H1 (cell line): ENCODE results near the gene TMEM144. TPM values are rescaled to one million over a fixed set of nuclear protein-coding genes. Genes with fewer than 3 reads are reported as not detected.

Experiments
- CTCF ChIA-PET: fragments of 300-600 bp; sonication (Branson Sonifier 250); formaldehyde crosslinking; loops from one replicate; lab custom pipeline; 2021; ENCODE audit not compliant: partially characterized antibody; lab: Charles Lee
- POLR2A ChIA-PET: fragments of 300-600 bp; sonication (Branson Sonifier 250); formaldehyde crosslinking; loops from one replicate; lab custom pipeline; 2021; ENCODE audit warnings: inconsistent platforms; ENCODE audit not compliant: partially characterized antibody; lab: Charles Lee
- DNase-seq, 2 experiments: peaks; one replicate each; pipeline versions ENCODE4 v3.0.0 to v3.0.0-alpha.2; 2010 to 2022; ENCODE audit warnings: low spot score in 2 of 2, low read depth in 1 of 2, mixed read lengths in 1 of 2
- FAIRE-seq: peaks from 2 replicates; lab custom pipeline; 2011; peaks lifted over from hg19 to GRCh38; lab: Jason Lieb, UNC
- H2AFZ ChIP-seq: 2 replicates; pipeline ENCODE4 v1.8.1; 2012; ENCODE audit warnings: low read length, inconsistent platforms
- H2AK5ac ChIP-seq: 2 replicates; pipeline ENCODE4 v1.6.1; 2013; ENCODE audit warnings: low read depth, low read length
- H2BK120ac ChIP-seq: replicated peaks from 2 replicates; pipeline ENCODE3; 2013; ENCODE audit warnings: low read depth, low read length, inconsistent platforms
- H2BK12ac ChIP-seq: 2 replicates; pipeline ENCODE4 v1.6.1; 2013; ENCODE audit warnings: low read depth, low read length
- H2BK15ac ChIP-seq: 2 replicates; pipeline ENCODE4 v1.6.1; 2013; ENCODE audit warnings: low read length
- H2BK20ac ChIP-seq: 2 replicates; pipeline ENCODE4 v1.6.1; 2013; ENCODE audit warnings: low read length
- H2BK5ac ChIP-seq: 2 replicates; pipeline ENCODE4 v1.6.1; 2013; ENCODE audit warnings: low read depth, low read length
- H3K14ac ChIP-seq: 2 replicates; pipeline ENCODE4 v1.6.1; 2013; ENCODE audit warnings: inconsistent platforms; ENCODE audit not compliant: insufficient read length
- H3K18ac ChIP-seq: 2 replicates; pipeline ENCODE4 v1.6.1; 2013; ENCODE audit warnings: low read length; ENCODE audit errors: extremely low read depth
- H3K23ac ChIP-seq: 2 replicates; pipeline ENCODE4 v1.6.1; 2013; ENCODE audit warnings: inconsistent platforms; ENCODE audit not compliant: insufficient read length
- H3K23me2 ChIP-seq: 2 replicates; pipeline ENCODE4 v1.6.1; 2013; ENCODE audit warnings: low read depth, low read length
- H3K27ac ChIP-seq: 2 replicates; pipeline ENCODE4 v1.6.1; 2011; ENCODE audit warnings: low read depth, low read length, inconsistent platforms
- H3K27me3 ChIP-seq, 4 experiments: replicated peaks in 1 of 4; 1 replicate in 1 of 4; 2 replicates in 3 of 4; pipeline versions ENCODE4 v1.6.1 to v1.8.1; 2011 to 2013; ENCODE audit warnings: low read length in 3 of 4, mild to moderate bottlenecking in 3 of 4, inconsistent platforms in 2 of 4, mixed read lengths in 2 of 4, moderate library complexity in 1 of 4; ENCODE audit not compliant: control insufficient read depth in 3 of 4, insufficient read depth in 3 of 4; ENCODE audit errors: extremely low read depth in 1 of 4
- H3K36me3 ChIP-seq, 4 experiments: 2 replicates each; pipeline versions ENCODE4 v1.6.1 to v1.8.1; 2011 to 2013; ENCODE audit warnings: mild to moderate bottlenecking in 4 of 4, low read length in 3 of 4, moderate library complexity in 2 of 4, control low read depth in 1 of 4, inconsistent platforms in 1 of 4; ENCODE audit not compliant: insufficient read depth in 4 of 4, control insufficient read depth in 2 of 4
- H3K4ac ChIP-seq: replicated peaks from 2 replicates; pipeline ENCODE3; 2013; ENCODE audit warnings: low read length, low read depth, mixed read lengths, inconsistent platforms; ENCODE audit not compliant: insufficient read length
- H3K4me1 ChIP-seq, 4 experiments: replicated peaks in 1 of 4; 1 replicate in 1 of 4; 2 replicates in 3 of 4; pipeline versions ENCODE4 v1.6.1 to v1.8.1; 2011 to 2013; ENCODE audit warnings: low read length in 3 of 4, inconsistent platforms in 2 of 4, mixed read lengths in 1 of 4; ENCODE audit not compliant: insufficient read depth in 4 of 4, control insufficient read depth in 3 of 4
- H3K4me2 ChIP-seq, 2 experiments: 2 replicates each; pipeline versions ENCODE4 v1.6.1 to v1.8.1; 2011 to 2013; ENCODE audit warnings: low read depth in 2 of 2, low read length in 2 of 2, control low read depth in 1 of 2, inconsistent platforms in 1 of 2, mild to moderate bottlenecking in 1 of 2; ENCODE audit not compliant: insufficient read depth in 1 of 2
- H3K4me3 ChIP-seq, 4 experiments: fragments of 200-600, 300-600 bp in 1 of 4; sonication (generic), shearing (Covaris generic), sonication (Bioruptor Twin) in 1 of 4; 2 replicates each; pipeline versions ENCODE4 v1.5.1 to v1.8.1; 2011 to 2016; ENCODE audit warnings: low read length in 4 of 4, low read depth in 3 of 4, control low read depth in 2 of 4, inconsistent platforms in 2 of 4, mild to moderate bottlenecking in 2 of 4, mixed read lengths in 1 of 4, moderate library complexity in 1 of 4; ENCODE audit not compliant: insufficient read depth in 2 of 4; ENCODE audit errors: extremely low read depth in 1 of 4
- H3K56ac ChIP-seq: replicated peaks from 2 replicates; pipeline ENCODE3; 2013; ENCODE audit warnings: low read depth, mild to moderate bottlenecking, mixed read lengths, low read length, inconsistent platforms; ENCODE audit not compliant: insufficient read length
- H3K79me1 ChIP-seq: 2 replicates; pipeline ENCODE4 v1.6.1; 2013; ENCODE audit warnings: low read depth, low read length, control low read depth
- H3K79me2 ChIP-seq, 2 experiments: 2 replicates each; pipeline versions ENCODE4 v1.6.1 to v1.8.1; 2012 to 2013; ENCODE audit warnings: low read length in 2 of 2, mild to moderate bottlenecking in 2 of 2, inconsistent platforms in 1 of 2; ENCODE audit not compliant: insufficient read depth in 2 of 2, control insufficient read depth in 1 of 2
- H3K9ac ChIP-seq, 4 experiments: replicated peaks in 1 of 4; 1 replicate in 1 of 4; 2 replicates in 3 of 4; pipeline versions ENCODE4 v1.6.1 to v1.8.1; 2011 to 2013; ENCODE audit warnings: low read depth in 3 of 4, low read length in 3 of 4, control low read depth in 2 of 4, mild to moderate bottlenecking in 2 of 4, moderate library complexity in 2 of 4, inconsistent platforms in 1 of 4; ENCODE audit errors: extremely low read depth in 1 of 4
- H3K9me3 ChIP-seq, 2 experiments: 2 replicates each; pipeline versions ENCODE4 v1.6.1 to v1.8.1; 2012 to 2013; ENCODE audit warnings: mild to moderate bottlenecking in 2 of 2, moderate library complexity in 2 of 2, control low read depth in 1 of 2, inconsistent platforms in 1 of 2, low read depth in 1 of 2, low read length in 1 of 2, mixed read lengths in 1 of 2; ENCODE audit not compliant: insufficient read depth in 2 of 2
- H4K20me1 ChIP-seq, 2 experiments: replicated peaks in 1 of 2; 2 replicates each; pipeline versions ENCODE3 to v1.8.1; 2011 to 2013; ENCODE audit warnings: inconsistent platforms in 2 of 2, low read length in 2 of 2, mild to moderate bottlenecking in 1 of 2; ENCODE audit not compliant: insufficient read depth in 2 of 2, control insufficient read depth in 1 of 2
- H4K5ac ChIP-seq: 2 replicates; pipeline ENCODE4 v1.6.1; 2013; ENCODE audit warnings: low read length, low read depth, mixed read lengths, inconsistent platforms; ENCODE audit not compliant: insufficient read length
- H4K8ac ChIP-seq: 2 replicates; pipeline ENCODE4 v1.8.0; 2013; ENCODE audit warnings: mild to moderate bottlenecking, moderate library complexity, low read length, inconsistent platforms; ENCODE audit not compliant: insufficient read depth; ENCODE audit errors: extremely low read depth
- H4K91ac ChIP-seq: replicated peaks from 2 replicates; pipeline ENCODE3; 2013; ENCODE audit warnings: low read length, mixed read lengths, inconsistent platforms; ENCODE audit not compliant: insufficient read length
- BACH1 ChIP-seq: IDR thresholded peaks from 2 replicates; pipeline ENCODE4 v1.6.1; 2012; ENCODE audit warnings: low read length, improper control_type of control experiment
- CHD2 ChIP-seq: IDR thresholded peaks from 2 replicates; pipeline ENCODE4 v1.6.1; 2012; ENCODE audit warnings: low read length, improper control_type of control experiment
- CREB1 ChIP-seq: IDR thresholded peaks from 2 replicates; pipeline ENCODE4 v1.6.1; 2012; ENCODE audit warnings: inconsistent platforms
- NRF1 ChIP-seq: IDR thresholded peaks from 2 replicates; pipeline ENCODE4 v1.6.1; 2011; ENCODE audit warnings: mild to moderate bottlenecking, low read depth, low read length, improper control_type of control experiment
- RNF2 ChIP-seq: fragments of 200-900, 300-1000 bp; sonication (generic); IDR thresholded peaks from 2 replicates; pipeline ENCODE4 v1.7.1; 2016; ENCODE audit warnings: borderline replicate concordance, low read depth, mild to moderate bottlenecking, antibody characterized with exemption, low read length; ENCODE audit not compliant: poor library complexity, severe bottlenecking; ENCODE audit errors: missing control alignments
- SP1 ChIP-seq: IDR thresholded peaks from 2 replicates; pipeline ENCODE4 v1.6.1; 2011; ENCODE audit warnings: low read depth, low read length
- SP4 ChIP-seq: IDR thresholded peaks from 2 replicates; pipeline ENCODE4 v1.6.1; 2012; ENCODE audit warnings: low read length, inconsistent platforms
- YY1 ChIP-seq: IDR thresholded peaks from 2 replicates; pipeline ENCODE4 v1.6.1; 2011; ENCODE audit warnings: low read depth, mild to moderate bottlenecking, low read length
- WGBS, 2 experiments: shearing (Covaris generic) in 1 of 2; methylation state at CpG; one replicate each; pipeline versions ENCODE4 v1.1.6 to v1.1.7; 2013 to 2015; ENCODE audit warnings: low lambda C conversion rate in 2 of 2, mixed read lengths in 2 of 2, inconsistent platforms in 1 of 2, low coverage in 1 of 2, missing lambda C conversion rate in 1 of 2; ENCODE audit not compliant: insufficient replicate concordance in 2 of 2, insufficient coverage in 1 of 2, insufficient read length in 1 of 2; ENCODE audit errors: extremely low coverage in 1 of 2, missing lambda C conversion rate in 1 of 2; 5-methylcytosine and 5-hydroxymethylcytosine counted together
- polyA plus RNA-seq, 7 experiments: library from polyadenylated mRNA; depleted of rRNA in 3 of 7; stranded (reverse) in 5 of 7; unstranded in 2 of 7; fragments of >200 nt in 5 of 7; fragments of 200-250 nt in 2 of 7; gene quantifications; 1 replicate in 5 of 7; 2 replicates in 1 of 7; 4 replicates in 1 of 7; pipeline versions ENCODE4 v1.2.1 to v1.2.3, GENCODE V29; 2011 to 2013; ENCODE audit warnings: missing spikeins in 2 of 7, mixed read lengths in 2 of 7
- total RNA-seq: library from RNA; stranded (reverse); fragmentation: NEBNext Ultra II Directional; extraction: Animal tissue kit (Norgen Biotek cat#: 25700); gene quantifications from 2 replicates; pipeline ENCODE4 v1.2.1, GENCODE V29; 2021
- TF ChIP-seq, protein P1 (sequence below), 3 experiments: IDR thresholded peaks; 1 replicate in 2 of 3; 2 replicates in 1 of 3; pipeline versions ENCODE4 v1.5.1 to v1.6.1; 2011; ENCODE audit warnings: low read length in 3 of 3, mild to moderate bottlenecking in 3 of 3, inconsistent platforms in 2 of 3, low read depth in 1 of 3, moderate library complexity in 1 of 3; ENCODE audit not compliant: insufficient read depth in 1 of 3; ENCODE audit errors: control extremely low read depth in 1 of 3

TMEM144 gene
- total and polyA plus RNA-seq, 2 of the 8 experiments (the other 6 are each of a cell fraction or from before 2014, with no cell fraction given): 1.9 to 2.6 TPM

- H3K9me3 ChIP-seq: no peaks in the 10 kb centered on the region
- no peak overlapping the region for H3K9ac ChIP-seq
- CTCF ChIA-PET: interaction anchor here (0.5 to 7.6 kb wide), 30 partner anchors 9 to 718 kb away, joined by 3 to 102 read pairs (median 4); partner anchors contain the start of gene TMEM144
- no peak overlapping the region for H2AFZ ChIP-seq
- no peaks in the 10 kb centered on the region for H3K23me2 ChIP-seq
- WGBS, 2 experiments: 90% methylated on average over 5 of the region's 5 CpGs; no CpG with 5 or more reads in 1 of the 2 experiments
- no peak overlapping the region for H3K4ac ChIP-seq
- H3K56ac ChIP-seq: no peak overlapping the region
- H4K8ac ChIP-seq: no peak overlapping the region
- POLR2A ChIA-PET: no interaction called here
- H3K18ac ChIP-seq: no peak overlapping the region
- H2BK12ac ChIP-seq: no peak overlapping the region
- no peak overlapping the region for H4K91ac ChIP-seq
- H3K4me3 ChIP-seq: no peak overlapping the region
- no peak overlapping the region for H2BK15ac ChIP-seq
- no peaks in the 10 kb centered on the region for H4K20me1 ChIP-seq
- no peak for DNase-seq
- FAIRE-seq: no peak
- no peaks in the 10 kb centered on the region for H3K36me3 ChIP-seq
- TF ChIP-seq NRF1 (no peak), RNF2 (no peak), BACH1 (no peak), SP4 (no peak), SP1 (no peak), YY1 (no peak), CREB1 (no peak), CHD2 (no peak)
- TF ChIP-seq, protein P1, sequence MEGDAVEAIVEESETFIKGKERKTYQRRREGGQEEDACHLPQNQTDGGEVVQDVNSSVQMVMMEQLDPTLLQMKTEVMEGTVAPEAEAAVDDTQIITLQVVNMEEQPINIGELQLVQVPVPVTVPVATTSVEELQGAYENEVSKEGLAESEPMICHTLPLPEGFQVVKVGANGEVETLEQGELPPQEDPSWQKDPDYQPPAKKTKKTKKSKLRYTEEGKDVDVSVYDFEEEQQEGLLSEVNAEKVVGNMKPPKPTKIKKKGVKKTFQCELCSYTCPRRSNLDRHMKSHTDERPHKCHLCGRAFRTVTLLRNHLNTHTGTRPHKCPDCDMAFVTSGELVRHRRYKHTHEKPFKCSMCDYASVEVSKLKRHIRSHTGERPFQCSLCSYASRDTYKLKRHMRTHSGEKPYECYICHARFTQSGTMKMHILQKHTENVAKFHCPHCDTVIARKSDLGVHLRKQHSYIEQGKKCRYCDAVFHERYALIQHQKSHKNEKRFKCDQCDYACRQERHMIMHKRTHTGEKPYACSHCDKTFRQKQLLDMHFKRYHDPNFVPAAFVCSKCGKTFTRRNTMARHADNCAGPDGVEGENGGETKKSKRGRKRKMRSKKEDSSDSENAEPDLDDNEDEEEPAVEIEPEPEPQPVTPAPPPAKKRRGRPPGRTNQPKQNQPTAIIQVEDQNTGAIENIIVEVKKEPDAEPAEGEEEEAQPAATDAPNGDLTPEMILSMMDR (IDR thresholded peaks at IDR 0.05; ENCODE audit: control extremely low read depth in 1 of 3, insufficient read depth in 1 of 3, low read depth in 1 of 3, low read length in 3 of 3): no peak
- no peaks in the 10 kb centered on the region for H3K79me1 ChIP-seq
- H2BK5ac ChIP-seq: no peak overlapping the region
- H3K4me2 ChIP-seq: no peak overlapping the region
- no peak overlapping the region for H2BK20ac ChIP-seq
- H3K79me2 ChIP-seq: no peaks in the 10 kb centered on the region
- H3K14ac ChIP-seq: no peak overlapping the region
- H2AK5ac ChIP-seq: no peak overlapping the region
- H3K27me3 ChIP-seq: no peaks in the 10 kb centered on the region
- H3K23ac ChIP-seq: no peak overlapping the region
- H2BK120ac ChIP-seq: no peak overlapping the region
- H4K5ac ChIP-seq: no peak overlapping the region
- H3K4me1 ChIP-seq: no peaks in the 10 kb centered on the region
- H3K27ac ChIP-seq: no peak overlapping the region
Measured at GRCh38 chr4:158192439-158193158, 17.7 kb upstream of the TMEM144 start.
